T-helper 22 cell (primary cell): ENCODE data around the gene SNCAIP.
"Not testable (repeated sequence)": the region's sequence is repeated elsewhere in the genome, so short reads cannot be mapped to it uniquely, and the experiment has no call there.

ENCODE experiments used
- DNase-seq: peaks from one replicate; pipeline ENCODE4 v3.0.0-alpha.2; 2020; ENCODE audit warnings: low read depth

The SNCAIP gene

DNA sequence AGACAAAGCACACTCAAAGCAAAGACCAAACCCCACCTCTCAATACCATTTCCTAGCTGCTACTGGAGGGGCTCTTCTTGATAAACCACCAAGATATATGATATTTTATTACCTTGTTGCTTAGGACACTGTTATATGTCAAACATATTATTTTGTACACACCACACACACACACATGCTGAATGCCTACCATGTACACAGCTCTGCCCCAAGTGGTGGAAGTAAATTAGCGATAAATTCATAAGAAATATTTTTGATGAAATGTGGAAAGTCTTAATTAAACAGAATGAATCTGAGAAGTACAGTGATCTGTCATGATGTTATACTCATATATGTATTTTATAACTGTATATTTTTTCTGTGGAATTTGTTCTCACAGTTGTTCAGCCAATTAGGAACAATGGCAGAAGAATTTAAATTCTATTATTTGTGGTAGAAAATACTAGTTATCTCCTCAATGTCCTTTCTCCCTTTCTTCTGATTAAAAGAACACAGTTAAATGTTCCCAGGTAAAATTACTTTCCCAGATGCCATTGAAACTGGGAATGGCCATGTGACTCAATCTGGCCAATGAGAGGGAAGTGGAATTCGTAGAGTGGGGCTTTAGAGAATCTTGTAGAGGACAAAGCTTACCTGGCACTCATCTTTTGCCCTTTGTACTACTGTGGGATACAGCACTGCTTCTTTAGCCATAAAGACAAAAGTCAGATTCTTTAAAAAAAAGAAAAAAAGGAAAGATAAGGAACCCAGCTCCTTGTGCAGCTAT, 156.5 kb downstream of the SNCAIP start:
- no peak for DNase-seq

GRCh38 chr5:122469384-122469919, 157.4 kb downstream of the SNCAIP start:
- no peak for DNase-seq

- no peak for DNase-seq
Observed at GRCh38 chr5:122470365-122470764, 158.3 kb downstream of the SNCAIP start.

DNA sequence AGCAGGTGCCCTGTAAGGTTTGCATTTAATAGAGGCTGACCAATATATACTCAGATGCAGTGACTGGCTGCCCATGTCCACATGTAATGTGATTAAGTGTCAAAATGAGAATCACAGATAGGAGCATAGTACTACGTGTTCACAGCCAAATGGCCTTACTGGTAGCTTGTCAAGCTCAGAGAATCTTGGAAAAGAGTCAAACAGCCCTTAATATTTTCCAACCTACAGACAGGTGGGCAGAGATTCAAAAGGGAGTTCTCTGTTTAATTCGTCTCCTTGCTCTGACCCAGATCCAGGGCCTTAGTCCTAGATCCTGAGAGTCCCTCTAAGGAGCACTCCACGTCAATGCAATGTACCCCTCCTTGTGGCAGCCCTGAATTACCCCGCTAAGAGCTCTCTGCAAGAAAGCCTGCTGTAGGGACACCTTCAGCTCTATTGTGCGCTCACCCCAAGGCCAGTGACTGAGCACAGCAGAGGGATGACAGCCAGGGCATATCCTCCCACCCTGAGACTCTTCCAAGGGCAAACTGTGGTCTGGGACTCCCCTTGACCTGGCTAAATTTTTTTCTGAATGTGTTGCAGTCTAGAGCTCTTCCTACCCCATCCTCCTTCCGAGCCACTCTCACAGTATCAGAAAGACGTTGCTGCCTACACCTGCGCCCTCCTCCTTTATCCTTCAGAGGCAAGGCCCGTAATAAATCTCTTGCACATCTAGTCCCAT, 159.2 kb downstream of the SNCAIP start:
- no peak for DNase-seq

- no peak for DNase-seq
Observed at GRCh38 chr5:122471752-122472061, 159.7 kb downstream of the SNCAIP start.

DNA sequence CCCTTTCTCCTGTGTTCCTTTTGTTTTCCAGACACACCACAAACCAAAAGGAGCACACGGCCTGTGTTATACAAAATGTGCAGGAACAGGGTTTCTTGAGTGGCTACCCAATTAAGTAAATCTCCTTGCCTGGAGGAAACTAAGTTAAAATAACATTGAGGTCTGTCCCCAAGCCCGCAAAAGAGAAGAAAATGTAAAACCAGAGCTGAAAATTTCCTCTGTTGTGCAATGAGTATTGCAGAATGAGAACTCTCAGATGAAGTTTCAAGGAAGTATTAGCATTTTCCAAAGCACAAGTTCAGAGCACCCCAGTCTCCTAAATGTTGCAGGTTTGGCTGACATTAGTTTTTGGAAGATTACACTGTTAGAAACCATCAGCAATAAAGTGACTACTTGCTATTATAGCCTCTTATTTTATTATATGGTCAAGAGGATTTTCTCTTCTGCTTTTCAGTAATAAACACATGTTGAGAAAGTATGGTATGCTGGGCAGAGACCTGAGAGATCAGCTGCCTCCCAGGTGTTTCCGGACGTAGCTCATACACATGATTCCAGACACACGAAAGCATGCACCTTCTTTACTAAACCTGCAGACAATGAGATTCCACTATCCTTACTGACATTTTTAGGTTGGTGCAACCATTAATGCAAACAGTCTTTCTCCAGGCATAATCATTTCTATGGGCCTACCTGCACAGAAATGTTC, 161.3 kb downstream of the SNCAIP start:
- no peak for DNase-seq

DNA sequence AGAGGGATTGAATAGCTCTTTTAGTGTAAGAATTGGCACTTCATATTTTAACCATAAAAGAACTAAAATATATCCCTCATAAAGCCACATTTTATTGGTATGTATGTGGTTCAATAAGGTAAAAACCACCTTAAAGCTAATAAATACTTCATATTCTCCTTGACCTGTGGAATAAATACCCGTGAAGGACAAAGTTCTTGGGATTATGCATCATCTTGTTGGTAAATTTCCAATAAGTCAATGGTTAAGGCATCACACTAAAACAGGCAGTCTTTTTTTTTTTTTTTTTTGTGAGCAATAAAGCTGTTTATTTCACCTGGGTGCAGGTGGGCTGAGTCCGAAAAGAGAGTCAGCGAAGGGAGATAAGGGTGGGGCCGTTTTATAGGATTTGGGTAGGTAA, 161.9 kb downstream of the SNCAIP start:
- DNase-seq, result no peak

DNA sequence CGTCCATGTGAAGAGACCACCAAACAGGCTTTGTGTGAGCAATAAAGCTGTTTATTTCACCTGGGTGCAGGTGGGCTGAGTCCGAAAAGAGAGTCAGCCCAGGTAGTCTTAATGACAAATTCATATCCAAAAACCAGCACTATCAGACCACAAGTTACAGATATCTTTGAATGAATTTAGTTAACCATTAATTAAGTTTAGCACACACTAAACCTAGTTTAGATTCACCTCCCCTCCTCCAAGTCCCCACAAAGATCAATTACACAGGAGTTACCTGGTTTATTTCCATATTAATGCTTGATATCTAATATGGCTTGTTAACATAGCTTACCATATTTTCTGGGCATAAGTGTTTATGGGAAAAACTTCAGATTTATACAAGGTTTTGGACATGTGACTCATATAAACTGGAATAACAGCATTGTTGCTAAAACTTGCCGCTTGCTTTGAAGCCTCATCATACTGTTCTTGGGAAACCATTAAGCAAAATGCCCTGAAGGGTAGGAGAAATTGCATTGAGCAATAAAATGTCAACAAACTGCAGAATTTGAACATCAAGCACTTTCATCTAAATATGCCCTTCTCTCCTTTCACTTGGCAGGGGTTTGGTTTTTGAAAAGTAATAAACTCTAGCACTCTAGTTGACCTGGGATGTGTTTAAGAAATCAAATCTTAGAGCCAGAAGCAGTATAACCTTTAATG, 166.9 kb downstream of the SNCAIP start:
- DNase-seq, result no peak

GRCh38 chr5:122480146-122480545, 168.1 kb downstream of the SNCAIP start:
- DNase-seq, result no peak

DNA sequence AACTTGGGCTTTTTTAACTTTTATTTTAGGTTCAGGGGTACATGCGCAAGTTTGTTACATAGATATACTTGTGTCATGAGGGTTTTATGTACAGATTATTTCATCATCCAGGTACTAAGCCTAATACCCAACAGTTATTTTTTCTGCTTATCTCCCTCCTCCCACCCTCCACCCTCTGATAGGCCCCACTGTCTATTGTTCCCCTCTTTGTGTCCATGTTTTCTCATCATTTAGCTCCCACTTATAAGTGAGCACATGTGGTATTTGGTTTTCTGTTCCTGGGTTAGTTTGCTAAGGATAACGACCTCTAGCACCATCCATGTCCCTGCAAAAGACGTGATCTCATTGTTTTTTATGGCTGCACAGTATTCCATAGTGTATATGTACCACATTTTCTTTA, 172.1 kb downstream of the SNCAIP start:
- no peak for DNase-seq

GRCh38 chr5:122485226-122485625, 173.2 kb downstream of the SNCAIP start:
- DNase-seq, result no peak

- DNase-seq, result not testable (repeated sequence)
Observed at GRCh38 chr5:122486616-122487015, 174.6 kb downstream of the SNCAIP start.

GRCh38 chr5:122490718-122491117, 178.7 kb downstream of the SNCAIP start:
- no peak for DNase-seq

GRCh38 chr5:122492675-122493074, 180.6 kb downstream of the SNCAIP start:
- DNase-seq, result no peak

DNA sequence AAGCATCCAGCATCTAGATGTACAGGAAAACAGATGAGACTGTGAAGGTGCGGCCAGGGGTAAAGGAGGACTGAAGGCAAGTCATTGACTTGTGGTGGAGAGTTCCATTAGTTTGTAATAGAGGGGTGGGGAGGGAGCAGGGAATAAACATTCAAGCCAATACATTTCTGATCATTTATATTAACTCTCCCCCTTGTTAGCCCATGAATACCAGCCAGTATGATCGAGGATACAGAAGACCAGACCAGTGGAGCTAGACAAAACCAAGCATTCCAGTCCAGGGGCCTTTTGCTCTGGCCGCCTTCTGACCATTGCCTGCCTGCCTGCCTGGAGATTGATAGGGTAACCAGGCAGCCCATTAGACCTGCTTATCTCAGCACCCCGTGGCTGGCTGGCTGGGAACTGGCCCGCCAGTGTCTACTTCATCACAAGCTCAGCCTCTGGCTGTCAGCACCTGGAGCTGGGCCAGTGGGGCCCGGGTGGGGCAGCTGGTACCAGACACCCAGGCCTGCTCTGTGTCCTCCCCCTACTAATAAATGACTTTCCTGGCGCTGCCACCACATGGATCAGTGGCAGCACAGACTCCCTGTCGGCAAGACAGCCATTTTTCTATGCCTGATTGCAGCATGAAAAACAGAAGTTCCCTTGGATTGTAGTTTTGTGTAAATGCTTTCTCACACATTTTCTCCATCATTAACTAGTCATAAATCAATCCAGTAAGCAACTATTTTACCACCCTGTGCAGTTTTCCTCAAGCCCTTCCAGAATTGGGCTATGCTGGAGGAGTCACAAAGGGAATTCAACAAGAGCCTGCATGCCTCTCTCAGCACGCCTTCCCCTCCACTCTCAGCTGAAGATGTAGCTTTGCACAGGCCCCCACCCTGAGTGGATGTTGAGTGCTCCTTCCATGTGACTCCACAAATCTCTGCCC, 181.3 kb downstream of the SNCAIP start:
- no peak for DNase-seq

DNA sequence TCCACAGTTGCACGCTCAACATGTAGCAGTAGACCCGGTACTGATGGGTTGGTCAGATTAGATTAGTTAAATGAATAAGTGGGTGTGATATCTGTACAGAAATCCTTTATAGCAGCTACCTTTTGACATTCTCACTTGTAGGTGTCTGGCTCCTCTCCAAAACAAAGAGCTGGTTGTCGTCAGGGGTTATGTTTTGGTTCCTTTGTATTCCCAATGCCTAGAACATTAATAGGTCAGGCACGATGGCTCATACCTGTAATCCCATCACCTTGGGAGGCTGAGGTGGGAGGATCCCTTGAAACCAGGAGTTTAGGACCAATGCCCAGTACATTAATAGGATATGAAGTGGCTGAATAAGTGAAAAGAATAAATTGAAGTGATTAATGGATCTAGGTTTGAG, 182.1 kb downstream of the SNCAIP start:
- no peak for DNase-seq

- DNase-seq, result no peak
Observed at GRCh38 chr5:122498163-122498562, 186.1 kb downstream of the SNCAIP start.

GRCh38 chr5:122499585-122499984, 187.5 kb downstream of the SNCAIP start:
- DNase-seq, result no peak

DNA sequence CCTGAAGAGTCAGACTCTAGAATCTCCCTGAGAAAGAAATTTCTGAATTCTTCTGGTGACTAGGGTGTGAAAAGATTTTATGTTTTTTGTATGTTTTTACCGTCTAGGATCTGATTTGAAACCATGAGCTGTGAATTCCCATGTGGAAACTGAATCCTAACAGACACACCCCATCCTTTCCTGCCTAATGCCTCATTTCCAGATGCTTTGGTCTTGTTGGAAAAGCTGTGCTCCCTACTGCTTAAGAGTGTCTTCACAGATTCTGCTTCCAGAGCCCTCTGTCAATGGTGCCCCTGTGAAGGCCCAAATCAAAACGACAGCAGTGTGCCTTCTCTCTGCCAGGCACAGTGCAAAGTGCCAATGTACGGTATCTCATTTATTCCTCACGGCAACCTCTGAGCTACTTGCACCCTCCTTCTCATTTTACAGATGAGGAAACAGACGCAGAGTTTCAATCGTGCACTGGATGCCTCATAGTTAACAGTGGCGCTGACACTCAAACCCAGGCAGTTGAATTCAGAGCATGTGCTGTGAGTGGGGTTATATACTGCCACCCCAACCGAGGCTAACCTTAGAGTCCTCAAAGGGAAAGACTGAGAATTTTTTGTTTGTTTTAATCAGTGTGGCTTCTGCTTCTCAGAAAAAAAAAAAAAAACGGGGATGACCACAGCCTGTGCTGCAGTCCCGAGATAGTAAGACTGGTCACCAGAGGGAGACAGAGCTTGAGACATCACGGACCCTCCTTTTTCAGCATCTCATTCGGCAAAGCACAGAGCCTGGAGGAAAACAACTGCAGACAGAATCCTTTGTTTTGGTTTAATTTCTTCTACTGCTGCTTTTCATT, 188.4 kb downstream of the SNCAIP start:
- DNase-seq, result no peak

GRCh38 chr5:122501089-122501435, 189.0 kb downstream of the SNCAIP start:
- DNase-seq, result no peak
